GM12892 (cell line): Measurements from ENCODE around the gene OR1K1.

Experiments used
- POLR2A ChIP-seq: IDR thresholded peaks from 2 replicates; pipeline ENCODE4 v1.6.1; 2011; ENCODE audit warnings: low read depth, low read length, control low read depth
- POLR2AphosphoS5 ChIP-seq: IDR thresholded peaks from 2 replicates; pipeline ENCODE4 v1.6.1; 2011; ENCODE audit warnings: low read depth, low read length, control low read depth
- TAF1 ChIP-seq: IDR thresholded peaks from 2 replicates; pipeline ENCODE4 v1.6.1; 2011; ENCODE audit warnings: low read depth, mild to moderate bottlenecking, control low read depth, low read length, borderline replicate concordance

DNA sequence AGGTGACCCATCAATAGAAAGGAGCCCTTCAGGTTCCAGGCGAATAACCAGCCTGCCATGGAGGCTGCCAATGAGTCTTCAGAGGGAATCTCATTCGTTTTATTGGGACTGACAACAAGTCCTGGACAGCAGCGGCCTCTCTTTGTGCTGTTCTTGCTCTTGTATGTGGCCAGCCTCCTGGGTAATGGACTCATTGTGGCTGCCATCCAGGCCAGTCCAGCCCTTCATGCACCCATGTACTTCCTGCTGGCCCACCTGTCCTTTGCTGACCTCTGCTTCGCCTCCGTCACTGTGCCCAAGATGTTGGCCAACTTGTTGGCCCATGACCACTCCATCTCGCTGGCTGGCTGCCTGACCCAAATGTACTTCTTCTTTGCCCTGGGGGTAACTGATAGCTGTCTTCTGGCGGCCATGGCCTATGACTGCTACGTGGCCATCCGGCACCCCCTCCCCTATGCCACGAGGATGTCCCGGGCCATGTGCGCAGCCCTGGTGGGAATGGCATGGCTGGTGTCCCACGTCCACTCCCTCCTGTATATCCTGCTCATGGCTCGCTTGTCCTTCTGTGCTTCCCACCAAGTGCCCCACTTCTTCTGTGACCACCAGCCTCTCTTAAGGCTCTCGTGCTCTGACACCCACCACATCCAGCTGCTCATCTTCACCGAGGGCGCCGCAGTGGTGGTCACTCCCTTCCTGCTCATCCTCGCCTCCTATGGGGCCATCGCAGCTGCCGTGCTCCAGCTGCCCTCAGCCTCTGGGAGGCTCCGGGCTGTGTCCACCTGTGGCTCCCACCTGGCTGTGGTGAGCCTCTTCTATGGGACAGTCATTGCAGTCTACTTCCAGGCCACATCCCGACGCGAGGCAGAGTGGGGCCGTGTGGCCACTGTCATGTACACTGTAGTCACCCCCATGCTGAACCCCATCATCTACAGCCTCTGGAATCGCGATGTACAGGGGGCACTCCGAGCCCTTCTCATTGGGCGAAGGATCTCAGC lies at the start of gene OR1K1:
- TF ChIP-seq TAF1 (no peak), POLR2AphosphoS5 (no peak), POLR2A (no peak)
